NCI-H1417 (cell line): ENCODE results near the gene AASDHPPT.

Experiments used
- DNase-seq, 3 experiments: peaks; one replicate each; lab custom pipeline; 2025; lab: John Stamatoyannopoulos, UW

Gene AASDHPPT

DNA sequence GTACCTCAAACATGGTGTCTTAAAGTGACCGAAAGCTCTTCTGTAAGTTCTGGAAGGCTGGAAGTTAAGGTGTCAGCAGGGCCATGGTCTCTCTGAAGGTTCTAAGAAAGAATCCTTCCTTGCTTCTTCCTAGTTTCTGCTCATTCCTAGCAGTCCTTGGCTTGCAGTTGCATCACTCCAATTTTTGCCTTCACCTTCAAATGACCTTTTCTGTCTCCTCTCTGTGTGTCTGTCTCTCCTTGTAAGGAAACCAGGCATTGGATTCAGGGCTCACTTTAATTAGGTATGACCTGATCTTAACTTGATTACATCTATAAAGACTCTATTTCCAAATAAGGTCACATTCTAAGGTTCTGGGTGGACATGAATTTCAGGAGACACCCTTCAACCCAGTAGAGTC is 8.7 kb downstream of the AASDHPPT start:
- no peak for DNase-seq

DNA sequence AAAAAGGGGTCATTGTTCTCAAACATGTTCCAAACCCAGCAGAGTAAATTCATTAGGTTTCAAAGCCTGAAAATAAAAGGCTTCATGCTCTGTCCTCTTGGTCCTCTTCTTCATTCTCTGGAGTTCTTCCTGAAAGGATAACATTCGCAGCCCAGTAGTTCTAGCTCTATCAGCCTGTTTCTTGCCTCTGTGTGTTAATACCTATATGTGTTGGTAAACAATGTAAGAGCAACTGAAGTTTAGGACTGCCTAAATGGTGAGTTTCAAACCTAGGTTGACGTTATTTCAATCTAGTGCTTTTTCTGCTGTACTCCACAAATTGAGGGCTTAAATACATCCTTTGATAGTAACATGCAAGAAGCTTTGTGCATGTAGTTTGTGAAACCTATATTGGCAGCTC is 9.4 kb downstream of the AASDHPPT start:
- DNase-seq = no peak

DNA sequence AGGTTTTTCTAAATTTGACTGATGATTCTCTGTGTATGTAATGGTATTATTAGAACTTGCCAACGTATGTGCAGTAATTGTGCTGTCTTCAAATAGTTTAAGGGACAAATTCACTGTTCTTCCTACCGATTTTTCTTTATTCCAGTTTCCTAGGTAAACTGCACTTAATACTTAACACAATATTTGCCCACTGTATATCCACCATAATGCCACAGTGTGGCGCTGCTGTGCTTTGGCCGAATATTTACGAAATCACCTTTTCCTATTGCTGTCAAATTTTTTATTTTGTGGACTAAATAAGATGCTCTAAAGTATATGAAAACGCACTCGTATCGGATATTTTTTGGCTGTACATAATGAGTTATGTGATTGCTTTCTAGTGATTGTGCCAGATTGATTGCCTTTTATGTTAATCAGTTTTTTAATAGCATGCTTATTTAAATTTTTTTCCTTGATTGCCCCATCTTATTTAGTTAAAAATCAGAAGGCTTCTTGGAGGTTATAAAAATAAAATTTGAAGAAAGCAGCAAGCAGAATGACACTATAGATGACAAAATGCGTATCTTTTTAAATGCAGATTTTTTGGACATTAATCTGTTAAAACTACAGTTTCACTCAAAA is 10.5 kb downstream of the AASDHPPT start:
- DNase-seq = peak; percentile 10 to 61 (median 34)

DNA sequence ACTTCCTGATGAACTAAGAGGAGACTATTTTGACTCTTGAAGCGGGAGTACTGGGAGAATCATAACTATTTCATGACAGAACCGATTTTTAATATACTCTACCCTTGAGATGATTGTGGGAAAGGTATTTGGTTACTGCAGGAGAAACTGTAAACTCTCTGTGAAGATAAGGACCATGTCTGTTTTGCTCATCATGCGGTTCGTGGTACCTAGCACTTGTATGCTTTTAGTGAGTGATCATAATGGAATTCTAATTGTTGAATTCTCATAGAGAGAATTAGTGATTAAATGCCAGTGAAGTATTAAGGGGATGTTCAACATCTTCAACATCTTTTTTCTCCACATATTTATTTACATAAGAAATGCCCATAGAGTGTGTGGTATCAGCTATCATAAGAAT is 11.4 kb downstream of the AASDHPPT start:
- no peak for DNase-seq

DNA sequence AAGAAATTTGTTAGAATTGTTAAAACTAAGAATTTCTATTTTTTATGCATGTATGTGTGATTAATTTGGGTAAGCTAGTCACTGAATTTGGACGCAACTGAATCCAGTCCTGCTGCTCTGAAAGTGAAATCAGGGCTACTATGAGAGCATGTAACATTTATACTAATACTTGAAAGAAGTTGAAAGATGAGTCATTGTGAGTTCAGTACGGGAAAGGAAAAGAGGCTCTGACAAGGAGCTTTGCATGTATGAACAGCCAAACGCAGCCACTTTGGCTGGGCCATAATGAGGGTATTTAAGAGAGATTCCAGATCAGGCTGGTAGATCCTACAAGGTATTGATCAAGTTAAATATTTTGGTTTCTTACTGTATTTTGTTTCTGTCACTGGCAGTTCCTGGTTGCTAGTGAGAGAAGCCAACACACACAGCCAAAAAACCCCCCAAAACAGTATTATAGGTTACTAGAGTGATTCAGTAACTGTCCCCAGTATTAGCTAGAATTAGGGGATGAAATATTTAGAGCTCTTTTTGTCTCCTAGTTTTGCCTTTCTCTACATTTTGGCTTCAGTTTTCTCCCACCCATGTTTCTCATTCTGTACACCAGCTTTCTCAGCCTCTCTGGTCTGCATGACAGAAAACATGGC is 14.1 kb downstream of the AASDHPPT start:
- no peak for DNase-seq

DNA sequence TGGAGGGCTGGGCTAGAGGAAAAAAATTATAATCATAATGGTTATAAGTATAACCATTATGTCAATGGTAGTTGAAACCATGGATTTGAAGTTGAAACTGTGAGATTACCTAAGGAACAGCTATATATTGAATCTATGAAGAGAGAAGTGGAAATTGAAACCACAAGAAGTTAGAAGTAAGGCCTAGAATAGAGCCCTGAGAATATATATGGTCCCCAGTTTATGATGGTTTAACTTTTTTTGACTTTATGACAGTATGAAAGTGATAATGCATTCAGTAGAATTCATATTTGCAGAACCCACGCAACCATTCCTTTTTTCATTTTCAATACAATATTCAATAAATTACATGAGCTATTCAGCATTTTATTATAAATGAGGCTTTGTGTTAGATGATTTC is 15.0 kb downstream of the AASDHPPT start:
- no peak for DNase-seq

DNA sequence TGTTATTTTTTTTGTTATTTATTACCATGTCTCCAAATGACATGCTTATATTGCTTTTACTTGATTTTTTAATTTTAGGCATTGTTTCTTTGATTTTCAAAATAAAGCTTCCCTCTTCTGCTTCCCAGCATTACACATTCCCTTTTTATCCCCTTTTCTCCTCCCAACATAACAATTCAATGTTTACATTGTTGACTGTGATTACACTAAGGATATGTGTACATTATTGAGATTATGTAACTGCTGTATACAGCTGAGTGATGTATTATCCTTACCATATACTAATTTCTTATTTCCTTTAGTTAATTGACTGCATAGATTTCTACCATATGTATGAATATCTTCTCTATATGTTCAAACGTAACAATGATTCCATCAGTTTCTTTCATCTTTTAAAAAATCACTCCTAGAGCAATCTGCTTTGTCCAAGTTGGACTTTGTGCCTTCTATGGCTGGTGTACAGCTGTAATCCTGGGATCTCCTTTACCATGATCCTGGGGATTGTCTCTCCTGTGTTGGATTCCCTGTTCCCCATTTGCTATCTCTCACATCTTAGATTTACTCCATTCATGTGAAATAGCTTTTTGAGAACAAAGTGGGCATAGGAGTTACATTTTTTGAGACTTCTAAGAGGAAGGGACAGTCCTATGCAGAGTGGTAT is 21.6 kb downstream of the AASDHPPT start:
- no peak for DNase-seq

DNA sequence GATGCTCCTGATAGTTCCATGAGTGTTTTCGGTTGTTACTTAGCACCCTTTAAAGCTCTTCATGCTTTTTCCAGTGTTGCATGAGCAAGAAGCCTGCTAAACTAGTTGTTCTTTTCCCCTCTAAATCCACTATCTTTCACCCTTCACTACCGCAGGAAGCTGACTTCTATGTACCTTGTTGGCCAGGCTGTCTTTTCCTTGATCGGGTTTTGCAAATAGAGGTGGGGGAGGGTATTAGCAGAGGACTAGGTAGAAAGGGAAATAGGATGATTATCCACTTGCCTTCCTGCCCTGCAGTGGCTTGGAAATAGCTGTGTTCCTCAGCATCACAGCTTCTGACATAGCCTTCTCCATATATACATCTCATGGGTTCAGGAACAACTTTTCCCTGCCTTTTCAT is 23.9 kb downstream of the AASDHPPT start:
- DNase-seq = no peak

DNA sequence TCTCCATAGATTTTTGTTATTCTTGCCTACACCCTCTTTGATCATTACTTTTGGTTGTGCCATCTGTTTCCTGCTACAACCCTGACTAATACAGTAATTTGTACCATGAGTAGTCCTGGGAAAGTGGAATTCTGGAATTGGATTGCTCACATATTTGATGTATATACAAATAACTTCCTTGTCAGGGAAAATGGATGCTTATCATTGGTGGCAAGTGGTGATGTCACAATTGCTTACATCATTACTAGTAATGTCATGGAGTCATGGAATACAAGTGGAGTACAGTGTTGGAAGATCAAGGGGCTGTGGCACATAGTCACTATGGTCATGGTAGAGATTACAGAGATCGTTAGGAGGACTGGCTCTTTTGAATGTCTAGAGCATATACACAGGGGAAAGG is 24.4 kb downstream of the AASDHPPT start:
- DNase-seq = no peak

DNA sequence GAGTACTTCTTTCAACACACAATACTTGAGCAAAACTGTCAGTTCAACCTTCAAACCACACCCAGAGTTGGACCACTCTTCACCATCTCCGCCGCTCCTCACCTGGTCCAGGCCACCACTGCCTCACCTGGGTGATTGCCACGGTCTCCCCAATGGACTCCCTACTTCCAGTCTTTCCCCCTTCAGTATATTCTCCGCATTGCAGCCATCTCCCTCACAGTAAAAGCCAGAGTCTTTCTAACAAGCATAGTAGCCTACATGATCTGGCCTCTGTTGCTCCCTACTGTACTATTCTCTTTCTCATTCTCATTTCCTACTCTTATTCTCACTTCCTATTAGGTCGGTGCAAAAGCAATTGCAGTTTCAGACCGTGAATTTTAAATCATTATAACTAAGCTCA is 28.5 kb downstream of the AASDHPPT start:
- DNase-seq = no peak

DNA sequence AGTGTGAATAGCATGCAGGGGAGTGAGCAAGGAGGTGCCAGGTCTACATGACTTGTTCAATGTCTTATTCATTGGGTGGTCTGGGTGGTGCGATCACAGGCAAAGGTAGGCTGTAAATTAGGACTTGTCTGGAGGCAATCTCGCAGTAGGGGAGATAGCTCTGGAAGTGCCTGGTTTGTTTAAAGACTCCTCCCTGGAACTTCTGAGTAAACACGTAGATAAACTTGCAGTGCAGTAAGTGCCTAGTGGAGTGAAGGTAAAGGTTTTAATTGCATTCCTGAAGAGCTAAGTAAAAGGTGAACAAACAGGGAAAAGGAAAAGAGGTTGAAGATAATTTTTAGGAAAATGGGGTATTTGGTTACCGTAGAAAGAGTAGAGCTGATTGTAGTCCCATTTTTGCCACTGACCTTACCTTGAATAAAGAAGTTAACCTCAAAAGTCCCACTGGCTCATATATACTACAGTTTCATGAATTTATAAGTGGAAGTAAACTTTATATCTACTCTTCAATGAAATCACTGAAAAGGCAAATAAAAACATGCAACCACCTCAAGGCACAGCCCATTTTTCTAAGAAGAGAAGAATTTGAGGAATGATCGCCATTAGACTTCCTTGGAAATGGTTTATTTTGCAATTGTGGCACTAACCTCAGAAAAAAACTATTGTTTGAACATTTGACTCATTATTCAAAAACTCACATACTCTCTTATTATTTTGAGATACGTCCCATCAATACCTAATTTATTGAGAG is 44.3 kb downstream of the AASDHPPT start:
- no peak for DNase-seq

DNA sequence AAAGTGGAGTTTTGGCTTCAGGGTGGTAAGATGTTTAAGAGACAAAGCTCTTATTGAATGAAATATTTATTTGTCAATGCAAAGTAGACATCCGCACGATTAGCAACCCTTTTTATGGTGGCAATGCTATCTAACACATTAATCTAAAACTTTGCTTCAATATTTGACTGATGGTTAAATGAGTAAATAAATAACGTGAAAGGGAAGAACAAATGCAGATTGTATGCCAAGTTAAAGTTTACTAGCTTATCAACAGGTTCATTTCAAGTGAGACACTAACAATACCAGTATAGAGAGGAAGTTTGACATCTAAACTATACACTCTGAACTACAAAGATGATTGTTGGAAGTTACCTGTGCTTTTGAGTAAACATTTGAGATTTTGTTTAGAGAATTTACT is 50.1 kb downstream of the AASDHPPT start:
- DNase-seq = no peak

DNA sequence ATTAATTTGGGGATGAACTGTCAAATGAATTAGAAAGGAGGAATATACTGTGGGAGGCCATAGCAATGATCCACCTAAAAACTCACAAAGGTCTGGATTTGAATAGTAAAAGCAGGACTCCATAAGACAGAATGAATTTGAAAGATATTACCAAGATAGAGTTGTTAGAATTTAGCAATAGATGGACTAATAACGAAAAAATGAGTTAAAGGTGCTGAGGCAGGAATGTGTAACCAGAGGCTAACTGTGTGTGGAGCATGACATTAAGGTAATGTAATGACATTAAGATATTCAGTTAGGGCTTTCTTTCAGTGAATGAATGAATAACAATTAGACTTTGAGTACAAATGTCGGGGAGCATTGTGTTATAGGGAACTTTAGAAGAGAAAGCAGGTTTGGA is 51.3 kb downstream of the AASDHPPT start:
- DNase-seq = no peak

DNA sequence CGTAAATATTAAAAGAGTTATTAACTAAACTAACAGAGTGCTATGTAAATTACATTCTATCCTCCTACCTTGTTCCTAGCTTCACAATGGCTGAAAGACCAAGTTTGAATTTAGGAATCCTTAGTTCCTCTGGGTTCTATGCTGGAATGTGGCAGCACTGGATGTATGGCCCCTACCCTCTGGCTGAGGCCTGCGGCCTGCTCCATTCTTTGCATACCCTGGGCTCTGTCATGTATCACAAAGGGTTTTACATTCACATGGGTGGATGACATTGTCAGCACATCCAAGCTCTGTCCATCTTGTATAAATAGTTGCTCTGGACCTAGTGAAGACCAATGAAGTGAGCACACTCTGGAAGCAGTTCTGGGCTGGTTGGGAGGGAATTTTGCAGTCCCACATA is 54.5 kb downstream of the AASDHPPT start:
- no peak for DNase-seq

DNA sequence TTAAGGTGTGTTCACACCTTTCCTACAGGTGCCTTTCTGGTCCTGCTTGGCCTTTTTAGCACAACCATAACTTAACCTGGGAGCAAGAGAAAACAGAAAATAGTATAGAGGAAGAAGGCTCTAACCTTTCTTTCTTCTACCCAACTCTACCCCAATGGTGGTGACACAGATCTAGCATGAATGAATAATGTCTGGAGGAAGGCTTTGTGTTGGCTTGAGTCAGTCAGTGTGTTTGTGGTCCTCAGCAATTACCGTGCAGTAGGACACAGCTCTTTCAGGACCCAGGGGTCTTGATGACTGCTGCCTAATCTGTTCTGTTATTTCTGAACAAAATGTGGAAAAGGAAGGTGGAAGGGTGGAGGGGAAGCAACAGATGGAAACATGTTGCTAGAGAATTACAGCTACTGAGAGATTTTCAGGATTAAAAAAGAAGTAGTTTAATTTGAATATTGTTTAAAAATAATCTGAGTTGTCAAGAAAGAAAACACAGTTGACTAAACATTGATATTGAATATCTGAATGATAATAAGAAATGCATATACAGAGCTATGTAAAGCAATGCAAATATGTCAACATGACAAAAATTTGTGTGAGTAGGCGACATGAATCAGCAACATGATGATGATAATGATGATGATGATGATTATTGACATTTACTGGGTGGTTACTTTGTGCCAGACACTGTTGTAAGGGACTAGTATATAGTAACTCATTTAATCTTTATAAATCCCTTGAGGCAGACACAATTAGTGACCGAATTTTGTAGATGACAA is 55.3 kb downstream of the AASDHPPT start:
- no peak for DNase-seq

DNA sequence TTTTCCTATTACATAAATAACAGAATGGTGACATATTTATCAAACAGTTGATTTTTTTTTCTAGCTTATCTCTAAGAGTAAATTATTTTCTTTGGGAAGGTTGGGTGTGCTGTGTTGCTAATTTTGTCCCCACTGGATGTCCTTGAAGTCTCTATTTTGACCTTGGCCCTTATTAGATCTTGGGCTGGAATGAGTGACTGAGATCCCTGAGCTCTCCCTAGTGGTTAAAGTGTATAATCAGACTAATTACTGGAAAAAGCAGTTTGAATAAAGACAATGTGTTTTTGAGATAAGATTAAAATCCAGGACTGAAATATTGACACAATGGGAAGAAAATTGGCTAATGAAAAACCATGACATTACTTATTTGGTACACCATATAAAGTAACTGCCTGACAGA is 56.1 kb downstream of the AASDHPPT start:
- DNase-seq = peak in 1 of 3 experiments; percentile 15

DNA sequence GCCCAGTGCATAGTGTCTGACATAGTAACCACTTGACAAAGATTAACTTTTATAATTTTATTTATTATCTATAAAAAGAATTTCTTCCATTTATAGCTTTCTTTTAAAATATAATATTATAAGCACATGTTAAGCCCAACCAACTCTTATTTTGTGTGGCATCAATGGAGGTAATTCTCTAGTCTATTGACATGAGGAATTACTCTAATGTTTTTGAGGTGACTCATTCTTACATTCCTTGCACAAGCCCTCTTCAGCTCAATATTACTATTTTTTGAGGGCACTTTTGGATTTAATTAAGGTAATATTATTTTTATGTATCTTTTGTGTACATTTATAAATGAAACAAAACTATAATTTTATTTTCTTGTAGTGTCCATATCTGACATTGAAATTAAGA is 59.6 kb downstream of the AASDHPPT start:
- no peak for DNase-seq

DNA sequence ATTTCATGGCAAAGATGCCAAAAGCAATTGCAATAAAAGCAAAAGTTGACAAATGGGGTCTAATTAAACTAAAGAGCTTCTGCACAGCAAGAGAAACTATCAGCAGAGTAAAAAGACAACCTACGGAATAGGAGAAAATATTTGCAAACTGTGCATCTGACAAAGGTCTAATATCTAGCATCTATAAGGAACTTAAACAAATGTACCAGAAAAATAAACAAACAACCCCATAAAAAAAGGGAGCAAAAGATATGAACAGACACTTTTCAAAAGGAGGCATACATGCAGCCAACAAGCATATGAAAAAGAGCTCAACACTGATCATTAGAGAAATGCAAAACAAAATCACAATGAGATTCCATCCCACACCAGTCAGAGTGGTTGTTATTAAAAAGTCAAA is 60.3 kb downstream of the AASDHPPT start:
- DNase-seq = no peak
